Measurements from ENCODE around the gene DCDC2C. TPM values are rescaled to one million over a fixed set of nuclear protein-coding genes. Genes with fewer than 3 reads are reported as not detected.

DCDC2C gene
- total and polyA plus RNA-seq, 7 donors, result 0.13 TPM; not detected in 6

GRCh38 chr2:3758906-3759305, 55.5 kb downstream of the DCDC2C start:
- intact Hi-C loops (cut with DNase I), result no loop called here
- 79 to 83% (median 81%) methylated on average over 7 of the region's 7 CpGs for WGBS, 3 donors
- H3K4me3 ChIP-seq, result no peak overlapping the region

GRCh38 chr2:3759331-3759730, 56.0 kb downstream of the DCDC2C start:
- Histone ChIP-seq H3K4me1 (no peaks in the 10 kb centered on the region), H3K9me3 (no peaks in the 10 kb centered on the region), H3K4me3 (no peak overlapping the region), H3K36me3 (ENCODE audit: insufficient read depth in 1 of 2, low read depth in 1 of 2) (no peaks in the 10 kb centered on the region), H3K27ac (no peak overlapping the region), H3K27me3 (ENCODE audit: insufficient read depth in 3 of 3, low read length in 2 of 3) (no peaks in the 10 kb centered on the region)
- 53 to 67% (median 65%) methylated on average over 7 of the region's 7 CpGs for WGBS, 3 donors
- DNase-seq, result no peak
- intact Hi-C loops (cut with DNase I), result no loop called here
- no peak for ATAC-seq
- no peak for TF ChIP-seq CTCF (IDR thresholded peaks at IDR 0.05)

More at GRCh38 chr2:3758906-3759305, 55.5 kb downstream of the DCDC2C start:
- H3K9me3 ChIP-seq, result no peaks in the 10 kb centered on the region
- DNase-seq (no peak), ATAC-seq (no peak)
- H3K4me1 ChIP-seq, result no peaks in the 10 kb centered on the region
- H3K36me3 ChIP-seq (ENCODE audit: insufficient read depth in 1 of 2, low read depth in 1 of 2), result no peaks in the 10 kb centered on the region
- H3K27ac ChIP-seq, result no peak overlapping the region
- no peaks in the 10 kb centered on the region for H3K27me3 ChIP-seq (ENCODE audit: insufficient read depth in 3 of 3, low read length in 2 of 3)
- no peak for TF ChIP-seq CTCF (IDR thresholded peaks at IDR 0.05)

GRCh38 chr2:3759761-3760160, 56.4 kb downstream of the DCDC2C start:
- no peak overlapping the region for H3K27ac ChIP-seq
- no peaks in the 10 kb centered on the region for H3K27me3 ChIP-seq (ENCODE audit: insufficient read depth in 3 of 3, low read length in 2 of 3)
- no peaks in the 10 kb centered on the region for H3K36me3 ChIP-seq (ENCODE audit: insufficient read depth in 1 of 2, low read depth in 1 of 2)
- intact Hi-C loops (cut with DNase I), result no loop called here
- ATAC-seq (no peak), DNase-seq (no peak)
- WGBS, 3 donors, result 47 to 54% (median 48%) methylated on average over 4 of the region's 4 CpGs
- no peak overlapping the region for H3K4me3 ChIP-seq
- no peak for TF ChIP-seq CTCF (IDR thresholded peaks at IDR 0.05)
- no peaks in the 10 kb centered on the region for H3K4me1 ChIP-seq
- H3K9me3 ChIP-seq, result no peaks in the 10 kb centered on the region

- Histone ChIP-seq H3K4me3 (no peak overlapping the region), H3K4me1 (no peaks in the 10 kb centered on the region), H3K9me3 (no peaks in the 10 kb centered on the region), H3K36me3 (ENCODE audit: insufficient read depth in 1 of 2, low read depth in 1 of 2) (no peaks in the 10 kb centered on the region), H3K27me3 (ENCODE audit: insufficient read depth in 3 of 3, low read length in 2 of 3) (no peaks in the 10 kb centered on the region), H3K27ac (no peak overlapping the region)
- TF ChIP-seq CTCF (IDR thresholded peaks at IDR 0.05), result no peak
- intact Hi-C loops (cut with DNase I), result no loop called here
- 86 to 90% (median 89%) methylated on average over 5 of the region's 5 CpGs for WGBS, 3 donors
- ATAC-seq (no peak), DNase-seq (no peak)
Observed at GRCh38 chr2:3761272-3761671, 57.9 kb downstream of the DCDC2C start.

- no peaks in the 10 kb centered on the region for H3K9me3 ChIP-seq
- no peak overlapping the region for H3K27ac ChIP-seq
- TF ChIP-seq CTCF (IDR thresholded peaks at IDR 0.05), result no peak
- no peaks in the 10 kb centered on the region for H3K27me3 ChIP-seq (ENCODE audit: insufficient read depth in 3 of 3, low read length in 2 of 3)
- no peak for DNase-seq
- H3K36me3 ChIP-seq (ENCODE audit: insufficient read depth in 1 of 2, low read depth in 1 of 2), result no peaks in the 10 kb centered on the region
- H3K4me3 ChIP-seq, result no peak overlapping the region
- intact Hi-C loops (cut with DNase I), result no loop called here
- WGBS, 3 donors, result 83 to 94% (median 93%) methylated on average over 14 of the region's 14 CpGs
- no peaks in the 10 kb centered on the region for H3K4me1 ChIP-seq
- no peak for ATAC-seq
Observed at GRCh38 chr2:3762771-3763447, 59.5 kb downstream of the DCDC2C start.

Data from psoas muscle (tissue), 8 donors.